Right atrium auricular region (tissue), 2 donors: ENCODE results near the gene ITPRID2. TPM values are rescaled to one million over a fixed set of nuclear protein-coding genes. Genes with fewer than 3 reads are reported as not detected.

ENCODE experiments used
- DNase-seq: peaks from one replicate; pipeline ENCODE4 v3.0.0-alpha.2; 2019; ENCODE audit warnings: low spot score
- H3K27ac ChIP-seq, 2 donors: fragments of 200-600 bp; sonication (generic); 1 replicate in 1 of 2; 2 replicates in 1 of 2; pipeline ENCODE4 v1.5.1; 2016 to 2019
- H3K27me3 ChIP-seq, 2 donors: fragments of 200-600 bp; sonication (generic); one replicate each; pipeline versions ENCODE4 v1.5.1 to v1.6.0; 2017 to 2019
- H3K36me3 ChIP-seq: fragments of 200-600 bp; sonication (generic); one replicate; pipeline ENCODE4 v1.5.1; 2016
- H3K4me1 ChIP-seq, 2 donors: fragments of 200-600 bp; sonication (generic); one replicate each; pipeline versions ENCODE4 v1.5.1 to v1.6.0; 2017 to 2019
- H3K4me3 ChIP-seq, 2 donors: fragments of 200-600 bp; sonication (generic); 1 replicate in 1 of 2; 2 replicates in 1 of 2; pipeline ENCODE4 v1.5.1; 2017 to 2019; ENCODE audit warnings: mild to moderate bottlenecking in 1 of 2, moderate library complexity in 1 of 2
- H3K9me3 ChIP-seq, 2 donors: fragments of 200-600 bp; sonication (generic); one replicate each; pipeline ENCODE4 v1.5.1; 2019
- total RNA-seq, 2 donors: library from RNA; depleted of rRNA; stranded (reverse); fragments of >200 nt; gene quantifications; one replicate each; pipeline ENCODE4 v1.1.0, GENCODE V29; 2016
- TF ChIP-seq, protein P1 (sequence below), 2 donors: fragments of 200-600 bp; sonication (generic); IDR thresholded peaks; one replicate each; pipeline ENCODE4 v1.5.1; 2019; ENCODE audit warnings: antibody characterized with exemption in 2 of 2

Gene ITPRID2
- total RNA-seq, 2 donors from 2014 or later: 52.0 to 56.5 TPM

DNA sequence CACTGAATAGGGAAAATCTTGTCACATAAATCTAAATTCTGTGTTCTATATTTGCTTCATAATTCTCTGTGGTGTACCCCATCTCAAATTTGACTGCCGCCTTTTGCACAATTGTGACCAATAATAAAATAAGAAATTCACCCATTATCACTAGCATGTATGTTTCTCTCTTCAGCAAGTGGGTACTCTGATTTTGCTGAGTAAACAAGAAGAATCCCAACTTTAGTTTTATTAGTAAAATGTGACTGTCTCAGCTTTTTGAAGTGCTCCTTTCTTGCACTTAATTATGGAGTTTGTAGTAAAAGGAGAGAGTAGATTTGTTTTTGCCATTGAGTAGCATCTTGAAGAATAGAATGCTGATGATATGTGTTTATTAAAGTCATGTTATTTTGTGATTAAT, 16.1 kb downstream of the ITPRID2 start:
- no peak overlapping the region for H3K27ac ChIP-seq
- H3K9me3 ChIP-seq: no peaks in the 10 kb centered on the region
- H3K36me3 ChIP-seq: peaks cover 40% of the 10 kb centered on the region
- no peak for DNase-seq
- TF ChIP-seq, protein P1, sequence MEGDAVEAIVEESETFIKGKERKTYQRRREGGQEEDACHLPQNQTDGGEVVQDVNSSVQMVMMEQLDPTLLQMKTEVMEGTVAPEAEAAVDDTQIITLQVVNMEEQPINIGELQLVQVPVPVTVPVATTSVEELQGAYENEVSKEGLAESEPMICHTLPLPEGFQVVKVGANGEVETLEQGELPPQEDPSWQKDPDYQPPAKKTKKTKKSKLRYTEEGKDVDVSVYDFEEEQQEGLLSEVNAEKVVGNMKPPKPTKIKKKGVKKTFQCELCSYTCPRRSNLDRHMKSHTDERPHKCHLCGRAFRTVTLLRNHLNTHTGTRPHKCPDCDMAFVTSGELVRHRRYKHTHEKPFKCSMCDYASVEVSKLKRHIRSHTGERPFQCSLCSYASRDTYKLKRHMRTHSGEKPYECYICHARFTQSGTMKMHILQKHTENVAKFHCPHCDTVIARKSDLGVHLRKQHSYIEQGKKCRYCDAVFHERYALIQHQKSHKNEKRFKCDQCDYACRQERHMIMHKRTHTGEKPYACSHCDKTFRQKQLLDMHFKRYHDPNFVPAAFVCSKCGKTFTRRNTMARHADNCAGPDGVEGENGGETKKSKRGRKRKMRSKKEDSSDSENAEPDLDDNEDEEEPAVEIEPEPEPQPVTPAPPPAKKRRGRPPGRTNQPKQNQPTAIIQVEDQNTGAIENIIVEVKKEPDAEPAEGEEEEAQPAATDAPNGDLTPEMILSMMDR (IDR thresholded peaks at IDR 0.05): no peak
- peaks cover 0 to 21% of the 10 kb centered on the region in 2 donors for H3K4me1 ChIP-seq
- no peaks in the 10 kb centered on the region for H3K27me3 ChIP-seq
- H3K4me3 ChIP-seq: no peak overlapping the region

DNA sequence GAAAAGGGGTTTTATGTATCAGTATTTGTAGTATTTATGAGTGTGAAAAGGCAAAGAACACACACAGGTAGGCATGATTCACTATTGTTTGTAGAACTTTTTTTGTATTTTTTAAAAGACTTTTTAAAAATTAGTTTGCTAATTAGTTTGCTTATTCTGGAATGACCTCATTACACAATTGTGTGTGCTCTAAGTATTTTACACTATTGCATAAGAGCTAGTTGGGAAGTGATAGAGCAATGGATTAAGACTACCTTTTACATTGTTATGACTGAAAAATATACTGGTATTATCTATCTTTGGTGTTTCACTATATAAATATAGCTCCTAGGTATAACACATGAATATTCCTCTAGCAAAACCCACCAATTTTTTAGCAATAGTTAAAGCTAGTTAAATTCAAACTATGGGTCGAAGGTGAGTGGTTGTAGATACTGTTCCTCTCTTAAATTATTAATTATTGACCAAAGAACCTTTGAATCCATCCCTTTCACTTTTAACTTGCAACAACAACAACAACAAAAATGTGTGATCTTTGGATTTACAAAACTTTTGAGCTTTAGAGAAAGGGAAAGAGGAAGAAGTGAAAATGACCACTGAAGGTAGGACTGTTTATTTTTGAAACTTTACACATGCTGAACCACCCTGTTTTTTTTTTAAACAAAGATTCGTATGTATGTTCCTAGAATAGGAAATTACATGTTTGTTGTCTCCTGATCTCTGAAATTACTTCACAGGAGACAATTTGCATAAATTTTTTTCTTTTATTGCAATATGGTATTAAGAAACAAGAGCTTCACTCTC, 18.7 kb downstream of the ITPRID2 start:
- H3K4me3 ChIP-seq: no peak overlapping the region
- no peaks in the 10 kb centered on the region for H3K9me3 ChIP-seq
- peaks cover 43% of the 10 kb centered on the region for H3K36me3 ChIP-seq
- DNase-seq: no peak
- H3K27ac ChIP-seq: no peak overlapping the region
- peaks cover 0 to 8% of the 10 kb centered on the region in 2 donors for H3K4me1 ChIP-seq
- TF ChIP-seq, protein P1 (IDR thresholded peaks at IDR 0.05): no peak
- no peaks in the 10 kb centered on the region for H3K27me3 ChIP-seq

DNA sequence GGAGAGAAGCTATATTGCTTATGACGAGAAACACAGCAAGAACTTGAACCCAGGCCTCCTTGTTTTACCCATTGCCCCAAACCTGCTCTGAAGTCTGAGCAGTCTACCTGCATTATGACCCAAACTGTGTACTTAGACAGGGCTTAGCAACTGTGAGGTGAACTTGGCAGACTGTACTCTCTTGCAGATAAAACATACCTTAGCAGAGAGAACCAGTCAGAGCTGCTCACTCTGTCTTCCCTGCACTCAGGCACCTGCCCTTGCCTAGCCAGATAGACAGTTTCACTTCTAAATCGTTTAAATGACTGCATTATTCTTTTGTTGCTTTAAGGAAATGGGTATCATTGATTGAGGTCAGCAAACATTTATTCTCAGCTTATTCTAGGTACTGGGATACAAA, 20.3 kb downstream of the ITPRID2 start:
- no peak overlapping the region for H3K4me3 ChIP-seq
- no peaks in the 10 kb centered on the region for H3K27me3 ChIP-seq
- H3K27ac ChIP-seq: no peak overlapping the region
- TF ChIP-seq, protein P1 (IDR thresholded peaks at IDR 0.05): no peak
- peaks cover 51% of the 10 kb centered on the region for H3K36me3 ChIP-seq
- H3K9me3 ChIP-seq: no peaks in the 10 kb centered on the region
- DNase-seq: no peak
- H3K4me1 ChIP-seq: peaks cover 0 to 8% of the 10 kb centered on the region in 2 donors

DNA sequence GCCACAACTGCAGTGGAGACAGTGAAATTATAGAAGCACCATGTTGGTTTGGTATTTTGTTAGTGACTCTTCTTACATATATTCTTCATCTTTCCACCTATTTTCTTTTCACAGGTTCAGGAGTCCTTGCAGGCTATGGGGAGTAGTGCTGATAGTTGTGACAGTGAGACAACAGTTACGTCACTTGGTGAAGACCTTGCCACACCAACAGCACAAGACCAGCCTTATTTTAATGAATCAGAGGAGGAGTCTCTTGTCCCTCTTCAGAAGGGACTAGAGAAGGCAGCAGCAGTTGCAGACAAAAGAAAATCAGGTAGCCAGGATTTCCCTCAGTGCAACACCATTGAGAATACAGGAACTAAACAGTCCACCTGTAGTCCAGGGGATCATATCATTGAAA, 23.6 kb downstream of the ITPRID2 start:
- H3K36me3 ChIP-seq: peaks cover 70% of the 10 kb centered on the region

DNA sequence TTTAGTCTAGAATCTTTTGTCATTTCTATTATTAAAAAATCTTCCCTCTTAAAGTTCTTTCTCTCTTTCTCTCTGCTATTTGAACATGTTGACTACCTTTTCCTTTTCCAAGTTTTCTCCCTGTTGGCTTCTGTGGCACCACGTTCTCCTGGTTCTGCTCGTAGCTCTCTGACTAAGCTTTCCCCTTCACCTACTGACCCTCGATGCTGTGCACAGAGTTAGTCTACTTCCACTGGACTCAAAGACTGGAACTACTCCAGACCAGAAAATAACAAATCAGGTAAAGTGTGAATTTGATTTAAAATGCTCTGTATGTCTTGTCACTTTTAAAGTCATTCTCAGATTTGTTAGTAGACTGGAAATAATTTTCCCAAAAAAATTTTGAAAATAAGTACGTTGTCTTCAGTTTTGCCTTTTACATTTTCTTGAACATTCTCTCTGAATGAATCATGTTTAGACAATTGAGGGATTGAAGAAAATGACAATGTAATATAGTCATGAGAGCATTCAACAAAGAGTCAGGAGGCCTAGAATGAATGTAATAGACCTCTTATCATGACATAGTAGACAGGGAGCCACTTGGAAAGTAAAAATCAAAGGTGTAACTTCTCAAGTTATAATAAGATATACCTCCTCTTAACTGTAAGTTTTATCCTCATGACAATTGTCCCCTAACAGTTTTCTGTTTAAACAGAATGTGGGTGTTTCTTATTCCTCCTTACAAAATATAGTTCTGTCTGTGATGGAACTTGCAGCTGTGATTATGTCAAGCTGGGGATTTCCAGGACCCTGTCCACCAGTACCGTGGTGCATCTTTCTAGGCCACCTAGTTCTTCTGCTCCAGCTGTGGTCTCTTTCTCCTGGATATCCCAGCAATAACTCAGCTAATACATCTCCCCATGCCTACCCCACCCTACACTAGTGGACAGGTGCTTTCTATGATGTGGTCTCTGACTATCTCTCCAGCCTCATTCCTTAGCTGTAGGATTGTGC, 25.5 kb downstream of the ITPRID2 start:
- Histone ChIP-seq H3K36me3 (peaks cover 69% of the 10 kb centered on the region), H3K27me3 (no peaks in the 10 kb centered on the region), H3K4me1 (no peaks in the 10 kb centered on the region), H3K9me3 (no peaks in the 10 kb centered on the region), H3K4me3 (no peak overlapping the region), H3K27ac (no peak overlapping the region)
- TF ChIP-seq, protein P1 (IDR thresholded peaks at IDR 0.05): no peak
- no peak for DNase-seq

More for the DNA sequence above, 23.6 kb downstream of the ITPRID2 start:
- no peak overlapping the region for H3K27ac ChIP-seq
- no peak overlapping the region for H3K4me3 ChIP-seq
- H3K4me1 ChIP-seq: no peaks in the 10 kb centered on the region
- no peak for DNase-seq
- TF ChIP-seq, protein P1 (IDR thresholded peaks at IDR 0.05): no peak
- no peaks in the 10 kb centered on the region for H3K27me3 ChIP-seq
- H3K9me3 ChIP-seq: no peaks in the 10 kb centered on the region
